Sigmoid colon (tissue), 4 donors: ENCODE results near the gene TEK.

Experiments
- CTCF ChIP-seq, 4 experiments: fragments of 450-650 bp in 3 of 4; fragments of 200-600 bp in 1 of 4; IDR thresholded peaks; one replicate each; pipeline ENCODE4 v1.5.1; 2016 to 2019; ENCODE audit warnings: antibody characterized with exemption in 4 of 4, mild to moderate bottlenecking in 3 of 4, moderate library complexity in 2 of 4
- EP300 ChIP-seq, 4 donors: sonication (generic); formaldehyde crosslinking; IDR thresholded peaks; one replicate each; pipeline ENCODE4 v1.6.1; 2017; ENCODE audit warnings: antibody characterized with exemption in 4 of 4
- POLR2A ChIP-seq, 2 donors: fragments of 450-650 bp; IDR thresholded peaks; one replicate each; pipeline ENCODE4 v1.6.1; 2016; ENCODE audit warnings: antibody characterized with exemption in 2 of 2, mild to moderate bottlenecking in 2 of 2, moderate library complexity in 2 of 2

- TF ChIP-seq CTCF (IDR thresholded peaks at IDR 0.05) (no peak), POLR2A (IDR thresholded peaks at IDR 0.05) (no peak), EP300 (IDR thresholded peaks at IDR 0.05) (no peak)
Measured at GRCh38 chr9:27151693-27152404, 42.8 kb downstream of the TEK start.
